Measurements from ENCODE around the gene COX8A.

Gene COX8A

DNA sequence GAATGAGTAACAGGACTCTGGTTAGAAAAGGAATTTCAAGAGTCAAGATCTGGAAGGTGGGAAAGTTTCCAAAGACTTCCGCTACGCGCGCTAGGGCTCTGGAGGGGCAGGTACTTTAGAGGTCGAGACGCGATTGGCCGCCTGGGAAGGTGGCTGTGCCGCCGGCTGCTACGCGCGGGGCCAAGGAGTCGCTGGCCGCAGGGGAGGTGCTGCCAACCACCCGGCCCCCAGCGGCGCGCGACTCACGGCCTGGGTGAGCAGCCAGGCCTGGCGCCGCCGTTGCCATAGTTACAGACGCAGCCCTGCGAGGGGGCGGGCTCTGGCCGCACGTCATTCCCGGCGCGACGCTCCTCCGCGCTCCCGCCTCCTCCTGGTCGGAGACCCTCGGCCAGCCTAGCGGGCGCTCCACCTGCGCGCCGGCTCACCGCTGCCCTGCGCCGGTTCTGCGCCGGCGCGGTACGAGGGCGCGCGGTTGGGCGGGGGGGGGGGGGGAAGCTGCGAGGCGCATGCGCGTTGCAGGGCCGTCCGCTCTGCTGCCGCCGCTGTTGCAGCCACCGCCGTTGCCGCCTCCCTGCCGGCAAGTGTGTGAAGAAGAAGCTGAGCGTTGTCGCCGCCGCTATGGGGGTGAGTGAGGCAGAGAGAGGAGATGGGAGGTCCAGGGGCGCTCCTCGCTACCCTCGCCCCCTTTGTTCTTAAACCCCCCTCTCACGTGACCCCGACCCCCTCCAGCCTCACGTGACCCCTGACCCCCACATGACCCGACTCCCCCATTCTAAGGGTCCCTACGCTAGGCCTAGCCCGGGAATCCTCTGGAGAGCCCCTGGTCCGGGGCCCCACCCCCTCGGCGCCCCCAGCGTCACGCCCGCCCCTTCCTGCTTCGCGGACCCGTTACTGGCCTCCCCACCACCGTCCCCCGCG lies 35.7 kb upstream of the COX8A start, which contains the start of gene NAA40:
TSS of gene NAA40 (plus strand) at position 524 of the 918 bp plus-strand sequence. CDS start at position 619, 95 bp downstream.
- H3K4me3 ChIP-seq (replicated peaks in 1 of 2; ENCODE audit: low read depth in 2 of 2, low read length in 2 of 2), result peak within 1 kb of the TSS; percentile 91 to 94

DNA sequence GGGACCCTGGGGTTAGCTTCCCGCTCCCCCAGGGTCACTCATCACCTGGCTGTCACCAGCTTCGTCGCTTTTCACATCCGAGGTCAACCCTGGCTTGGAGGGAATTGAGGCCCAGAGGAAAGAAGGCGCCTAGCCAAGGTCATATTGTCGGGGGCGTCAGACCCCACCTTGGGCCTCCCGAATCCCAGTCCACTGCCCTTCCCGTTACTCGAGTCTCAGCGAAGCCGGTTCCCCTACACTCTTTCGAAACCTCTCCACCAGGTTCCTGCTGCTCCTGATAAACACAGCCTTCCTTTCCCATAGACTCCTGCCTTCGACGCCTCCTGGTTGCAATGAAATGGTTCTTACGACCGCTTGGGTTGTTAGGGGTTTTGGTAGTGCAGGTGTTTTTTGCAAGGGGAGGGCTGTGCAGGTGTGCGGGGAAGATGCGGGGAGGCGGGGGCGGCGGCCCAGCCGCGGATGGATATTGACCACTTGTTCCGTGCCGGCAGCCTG lies 35.0 kb upstream of the COX8A start:
- peak; percentile 24 to 41 for DNase-seq (ENCODE audit: low read depth in 2 of 2)
- peak overlapping the region; percentile 91 to 94 for H3K4me3 ChIP-seq (replicated peaks in 1 of 2; ENCODE audit: low read depth in 2 of 2, low read length in 2 of 2)
- TF ChIP-seq, protein P1, sequence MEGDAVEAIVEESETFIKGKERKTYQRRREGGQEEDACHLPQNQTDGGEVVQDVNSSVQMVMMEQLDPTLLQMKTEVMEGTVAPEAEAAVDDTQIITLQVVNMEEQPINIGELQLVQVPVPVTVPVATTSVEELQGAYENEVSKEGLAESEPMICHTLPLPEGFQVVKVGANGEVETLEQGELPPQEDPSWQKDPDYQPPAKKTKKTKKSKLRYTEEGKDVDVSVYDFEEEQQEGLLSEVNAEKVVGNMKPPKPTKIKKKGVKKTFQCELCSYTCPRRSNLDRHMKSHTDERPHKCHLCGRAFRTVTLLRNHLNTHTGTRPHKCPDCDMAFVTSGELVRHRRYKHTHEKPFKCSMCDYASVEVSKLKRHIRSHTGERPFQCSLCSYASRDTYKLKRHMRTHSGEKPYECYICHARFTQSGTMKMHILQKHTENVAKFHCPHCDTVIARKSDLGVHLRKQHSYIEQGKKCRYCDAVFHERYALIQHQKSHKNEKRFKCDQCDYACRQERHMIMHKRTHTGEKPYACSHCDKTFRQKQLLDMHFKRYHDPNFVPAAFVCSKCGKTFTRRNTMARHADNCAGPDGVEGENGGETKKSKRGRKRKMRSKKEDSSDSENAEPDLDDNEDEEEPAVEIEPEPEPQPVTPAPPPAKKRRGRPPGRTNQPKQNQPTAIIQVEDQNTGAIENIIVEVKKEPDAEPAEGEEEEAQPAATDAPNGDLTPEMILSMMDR (IDR thresholded peaks at IDR 0.05; ENCODE audit: low read depth, low read length), result no peak

More for the DNA sequence above, 35.7 kb upstream of the COX8A start, which contains the start of gene NAA40:
- peak; percentile 94 to 96 for DNase-seq (ENCODE audit: low read depth in 2 of 2)
- TF ChIP-seq, protein P1 (IDR thresholded peaks at IDR 0.05; ENCODE audit: low read depth, low read length), result no peak

- TF ChIP-seq, protein P1 (IDR thresholded peaks at IDR 0.05; ENCODE audit: low read depth, low read length), result no peak
- no peak for DNase-seq (ENCODE audit: low read depth in 2 of 2)
- no peak overlapping the region for H3K4me3 ChIP-seq (replicated peaks in 1 of 2; ENCODE audit: low read depth in 2 of 2, low read length in 2 of 2)
Observed at GRCh38 chr11:63940786-63941185, 33.6 kb upstream of the COX8A start.

DNA sequence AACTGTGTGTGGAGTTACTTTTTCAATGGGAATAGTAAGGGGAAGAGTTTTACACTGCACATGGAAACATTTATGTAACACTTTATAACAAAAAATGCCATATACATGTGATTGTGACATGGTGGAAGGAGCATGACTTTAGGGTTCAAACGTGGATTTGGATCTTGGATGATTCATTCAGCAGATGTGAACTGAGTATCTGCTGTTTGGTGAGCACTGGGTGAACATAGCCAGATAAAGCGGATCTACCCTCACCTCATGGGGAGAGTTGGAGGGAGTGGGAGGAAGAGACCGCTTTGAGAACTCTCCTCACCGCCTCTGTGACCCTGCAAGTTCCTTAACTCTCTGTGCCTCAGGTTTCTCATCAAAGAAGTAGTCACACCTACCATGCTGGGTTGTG lies 32.5 kb upstream of the COX8A start:
- no peak overlapping the region for H3K4me3 ChIP-seq (replicated peaks in 1 of 2; ENCODE audit: low read depth in 2 of 2, low read length in 2 of 2)
- no peak for DNase-seq (ENCODE audit: low read depth in 2 of 2)
- TF ChIP-seq, protein P1 (IDR thresholded peaks at IDR 0.05; ENCODE audit: low read depth, low read length), result no peak

DNA sequence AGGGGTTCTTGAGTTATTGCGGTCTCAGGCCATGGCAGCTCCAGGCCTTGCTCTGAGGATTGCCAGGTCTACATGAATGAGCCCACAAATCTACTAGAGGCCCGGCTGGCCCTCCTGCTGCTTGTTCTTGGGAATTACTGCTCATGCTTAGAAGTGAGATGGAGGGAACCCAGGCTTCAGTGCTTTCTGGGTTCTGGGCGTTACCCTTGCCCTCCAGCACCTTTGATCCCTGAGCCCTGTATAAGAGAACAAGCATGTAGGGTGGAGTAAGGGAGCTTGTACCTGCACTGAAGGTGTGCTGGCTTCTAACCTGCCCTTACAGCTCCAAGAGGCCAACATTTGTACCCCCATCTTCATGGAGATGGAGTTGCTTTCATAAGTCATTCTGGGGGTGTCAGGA lies 31.6 kb upstream of the COX8A start:
- TF ChIP-seq, protein P1 (IDR thresholded peaks at IDR 0.05; ENCODE audit: low read depth, low read length), result no peak
- no peak for DNase-seq (ENCODE audit: low read depth in 2 of 2)
- no peak overlapping the region for H3K4me3 ChIP-seq (replicated peaks in 1 of 2; ENCODE audit: low read depth in 2 of 2, low read length in 2 of 2)

GRCh38 chr11:63944987-63945386 lies 29.4 kb upstream of the COX8A start:
- H3K4me3 ChIP-seq (replicated peaks in 1 of 2; ENCODE audit: low read depth in 2 of 2, low read length in 2 of 2), result no peak overlapping the region
- peak in 1 of 2 donors; percentile 17 for DNase-seq (ENCODE audit: low read depth in 2 of 2)
- TF ChIP-seq, protein P1 (IDR thresholded peaks at IDR 0.05; ENCODE audit: low read depth, low read length), result no peak

Measured in cardiac fibroblast (primary cell).